DND-41 (cell line): ENCODE measurements around the gene CDH23.

Experiments used
- ATAC-seq: fragments of 200-7000 bp; cut with Tn5 transposase; 3 replicates; pipeline ENCODE4 v1.9.1; 2021; ENCODE audit warnings: low read depth; ENCODE audit not compliant: insufficient read depth
- DNase-seq: peaks from one replicate; pipeline ENCODE4 v3.0.0-alpha.2; 2020
- H2AFZ ChIP-seq: 2 replicates; pipeline ENCODE4 v1.6.0; 2012; ENCODE audit warnings: low read depth, low read length
- H3K27ac ChIP-seq: 2 replicates; pipeline ENCODE4 v1.5.1; 2012; ENCODE audit warnings: low read length, inconsistent platforms
- H3K27me3 ChIP-seq: fragments of 200-600 bp; sonication (generic); 2 replicates; pipeline ENCODE4 v1.6.0; 2012; ENCODE audit warnings: low read length, mild to moderate bottlenecking, inconsistent platforms; ENCODE audit not compliant: insufficient read depth, poor library complexity
- H3K36me3 ChIP-seq: 2 replicates; pipeline ENCODE4 v1.5.1; 2012; ENCODE audit warnings: low read length, inconsistent platforms; ENCODE audit not compliant: insufficient read depth
- H3K4me1 ChIP-seq: 2 replicates; pipeline ENCODE4 v1.5.1; 2012; ENCODE audit warnings: mild to moderate bottlenecking, low read length; ENCODE audit not compliant: insufficient read depth
- H3K4me2 ChIP-seq: 2 replicates; pipeline ENCODE4 v1.6.0; 2012; ENCODE audit warnings: mild to moderate bottlenecking, moderate library complexity, low read length, inconsistent platforms; ENCODE audit not compliant: insufficient read depth
- H3K4me3 ChIP-seq, 2 experiments: fragments of 200-600 bp in 1 of 2; shearing (Covaris generic) in 1 of 2; 2 replicates each; pipeline ENCODE4 v1.5.1; 2012 to 2016; ENCODE audit warnings: inconsistent platforms in 2 of 2, low read length in 2 of 2, mild to moderate bottlenecking in 2 of 2, low read depth in 1 of 2, moderate library complexity in 1 of 2
- H3K79me2 ChIP-seq: 2 replicates; pipeline ENCODE4 v1.6.0; 2012; ENCODE audit warnings: low read length, inconsistent platforms; ENCODE audit not compliant: insufficient read depth
- H3K9ac ChIP-seq: 2 replicates; pipeline ENCODE4 v1.6.0; 2012; ENCODE audit warnings: low read depth, mild to moderate bottlenecking, inconsistent platforms, low read length, moderate library complexity
- H3K9me3 ChIP-seq: 2 replicates; pipeline ENCODE4 v1.5.1; 2012; ENCODE audit warnings: low read length, moderate library complexity, mild to moderate bottlenecking, inconsistent platforms; ENCODE audit not compliant: insufficient read depth, severe bottlenecking
- H4K20me1 ChIP-seq: 2 replicates; pipeline ENCODE4 v1.6.0; 2012; ENCODE audit warnings: low read length; ENCODE audit not compliant: insufficient read depth
- CTCF ChIP-seq: IDR thresholded peaks from 2 replicates; pipeline ENCODE4 v1.5.1; 2012; ENCODE audit warnings: borderline replicate concordance, low read length, moderate library complexity, mild to moderate bottlenecking; ENCODE audit not compliant: poor library complexity, severe bottlenecking; ENCODE audit errors: extremely low read depth
- EZH2 ChIP-seq: IDR thresholded peaks from 3 replicates; pipeline ENCODE4 v1.6.1; 2012; ENCODE audit warnings: borderline replicate concordance, low read depth, mild to moderate bottlenecking, moderate library complexity, low read length, inconsistent platforms; ENCODE audit not compliant: severe bottlenecking

The CDH23 gene

GRCh38 chr10:71703577-71703976, 306.9 kb downstream of the CDH23 start:
- H3K36me3 ChIP-seq = no peaks in the 10 kb centered on the region
- DNase-seq = no peak
- H3K79me2 ChIP-seq = no peaks in the 10 kb centered on the region
- H3K27ac ChIP-seq = no peak overlapping the region
- H3K27me3 ChIP-seq = no peaks in the 10 kb centered on the region
- no peak overlapping the region for H2AFZ ChIP-seq
- H3K4me2 ChIP-seq = no peak overlapping the region
- no peaks in the 10 kb centered on the region; the same call in 1 of the 2 replicates for H4K20me1 ChIP-seq
- no peak overlapping the region for H3K4me3 ChIP-seq
- TF ChIP-seq CTCF (peak; percentile 37), EZH2 (no peak)
- H3K4me1 ChIP-seq = no peaks in the 10 kb centered on the region
- no peak for ATAC-seq
- no peaks in the 10 kb centered on the region for H3K9me3 ChIP-seq
- H3K9ac ChIP-seq = no peak overlapping the region

GRCh38 chr10:71704816-71705215, 308.1 kb downstream of the CDH23 start:
- Histone ChIP-seq H3K9ac (no peak overlapping the region), H3K27me3 (no peaks in the 10 kb centered on the region)

GRCh38 chr10:71705582-71705981, 308.9 kb downstream of the CDH23 start:
- no peaks in the 10 kb centered on the region for H3K79me2 ChIP-seq
- no peaks in the 10 kb centered on the region for H3K9me3 ChIP-seq
- H3K9ac ChIP-seq = no peak overlapping the region
- no peak overlapping the region for H2AFZ ChIP-seq
- no peak overlapping the region for H3K27ac ChIP-seq
- TF ChIP-seq CTCF (no peak), EZH2 (no peak)
- ATAC-seq = no peak
- no peak overlapping the region for H3K4me3 ChIP-seq
- no peaks in the 10 kb centered on the region for H3K36me3 ChIP-seq
- no peaks in the 10 kb centered on the region for H3K4me1 ChIP-seq
- H3K27me3 ChIP-seq = no peaks in the 10 kb centered on the region
- no peaks in the 10 kb centered on the region; the same call in 1 of the 2 replicates for H4K20me1 ChIP-seq
- H3K4me2 ChIP-seq = no peak overlapping the region
- no peak for DNase-seq

More at GRCh38 chr10:71704816-71705215, 308.1 kb downstream of the CDH23 start:
- DNase-seq (no peak), ATAC-seq (no peak)
- Histone ChIP-seq H3K4me1 (no peaks in the 10 kb centered on the region), H3K36me3 (no peaks in the 10 kb centered on the region), H3K4me3 (no peak overlapping the region), H3K9me3 (no peaks in the 10 kb centered on the region), H3K27ac (no peak overlapping the region), H3K79me2 (no peaks in the 10 kb centered on the region), H3K4me2 (no peak overlapping the region), H4K20me1 (no peaks in the 10 kb centered on the region; the same call in 1 of the 2 replicates), H2AFZ (no peak overlapping the region)
- TF ChIP-seq EZH2 (no peak), CTCF (no peak)
